ENCODE data around the gene CCDC82.

The CCDC82 gene

GRCh38 chr11:96318399-96318798 is 71.3 kb downstream of the CCDC82 start:
- no peak overlapping the region for H3K4me3 ChIP-seq (ENCODE audit: control insufficient read depth, low read depth, low read length)
- no peak for TF ChIP-seq CTCF (conservative IDR thresholded peaks at IDR 0.05; ENCODE audit: control insufficient read depth, insufficient read depth, low read depth, low read length)
- no peak for DNase-seq (ENCODE audit: low read depth)

DNA sequence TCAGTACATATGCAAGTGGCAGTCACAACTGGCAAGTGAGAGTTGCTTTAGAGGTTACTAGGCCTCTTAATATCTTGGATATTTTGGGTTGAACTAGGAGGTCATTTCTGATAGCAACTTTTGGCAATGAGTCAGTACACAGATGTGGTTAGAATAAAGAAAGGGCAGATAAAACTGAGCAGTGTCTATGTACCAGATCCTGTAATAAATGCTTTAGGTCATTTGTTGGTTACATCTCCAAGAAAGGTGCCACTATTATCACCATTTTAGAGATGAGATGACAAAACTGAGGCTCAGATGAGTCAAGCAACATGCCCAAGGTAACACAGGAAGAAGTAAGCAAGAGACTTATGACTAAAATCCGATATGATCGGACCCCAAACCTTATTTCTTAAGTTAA is 71.7 kb downstream of the CCDC82 start:
- TF ChIP-seq CTCF (conservative IDR thresholded peaks at IDR 0.05; ENCODE audit: control insufficient read depth, insufficient read depth, low read depth, low read length) = no peak

DNA sequence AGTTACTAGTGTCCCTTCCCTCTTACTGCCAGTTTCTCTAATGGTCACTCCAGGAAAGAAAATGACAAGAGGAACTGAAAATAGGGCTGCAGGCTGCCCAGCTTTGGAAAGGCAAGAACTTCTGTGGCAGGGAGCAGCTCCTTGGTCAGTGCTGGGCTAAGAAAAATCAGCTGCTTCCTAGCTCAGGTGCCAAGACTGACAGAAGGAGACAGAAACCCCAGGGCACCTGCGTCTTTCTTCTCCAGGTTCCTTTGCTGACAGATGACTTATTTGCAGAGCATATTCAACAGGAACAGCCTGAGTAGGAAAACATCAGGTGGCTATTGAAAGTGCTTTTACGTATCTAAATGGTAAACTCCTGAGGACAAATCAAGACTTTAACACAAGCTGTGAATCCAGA is 72.1 kb downstream of the CCDC82 start:
- no peak overlapping the region for H3K4me3 ChIP-seq (ENCODE audit: control insufficient read depth, low read depth, low read length)
- TF ChIP-seq CTCF (conservative IDR thresholded peaks at IDR 0.05; ENCODE audit: control insufficient read depth, insufficient read depth, low read depth, low read length) = no peak
- no peak for DNase-seq (ENCODE audit: low read depth)

More for the DNA sequence above, 71.7 kb downstream of the CCDC82 start:
- no peak for DNase-seq (ENCODE audit: low read depth)
- no peak overlapping the region for H3K4me3 ChIP-seq (ENCODE audit: control insufficient read depth, low read depth, low read length)

DNA sequence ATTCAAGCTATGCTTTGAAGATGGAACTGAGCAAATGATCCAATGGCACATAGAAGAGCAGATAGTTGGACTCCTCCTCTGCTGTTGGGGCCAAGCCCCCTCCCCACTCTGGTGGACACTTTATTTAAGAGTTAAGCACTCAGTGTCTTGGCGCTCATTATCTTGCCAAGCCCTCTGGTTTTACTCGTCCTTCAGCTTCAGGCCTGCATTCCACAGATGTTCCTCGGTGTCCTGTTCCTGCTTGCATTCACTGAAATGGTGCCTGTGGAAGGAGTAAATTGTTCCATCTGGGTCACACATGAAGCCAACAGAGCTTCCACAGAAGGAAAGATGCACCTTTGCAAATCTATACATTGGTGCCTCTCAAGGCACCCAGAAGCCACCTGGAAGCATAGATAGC is 72.8 kb downstream of the CCDC82 start:
- no peak for TF ChIP-seq CTCF (conservative IDR thresholded peaks at IDR 0.05; ENCODE audit: control insufficient read depth, insufficient read depth, low read depth, low read length)
- no peak for DNase-seq (ENCODE audit: low read depth)
- H3K4me3 ChIP-seq (ENCODE audit: control insufficient read depth, low read depth, low read length) = no peak overlapping the region

DNA sequence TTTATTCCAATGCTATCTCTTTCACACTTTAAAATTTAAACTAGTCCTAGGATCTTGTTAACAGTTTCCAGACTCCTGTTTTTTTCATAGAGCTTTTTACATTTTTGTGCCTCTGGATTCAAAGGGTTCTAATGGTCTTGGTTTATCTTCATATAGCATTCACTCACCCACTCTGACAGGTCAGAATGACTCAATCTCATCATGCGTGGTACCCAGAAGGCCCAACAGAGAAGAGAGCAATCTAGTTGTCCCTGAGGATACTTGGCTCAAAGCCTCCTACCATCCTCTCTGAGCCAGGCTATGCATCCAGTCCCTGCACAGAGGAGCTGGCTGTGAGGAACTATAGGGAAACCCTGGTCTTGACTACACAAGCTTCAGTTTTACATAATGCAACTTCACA is 74.2 kb downstream of the CCDC82 start:
- TF ChIP-seq CTCF (conservative IDR thresholded peaks at IDR 0.05; ENCODE audit: control insufficient read depth, insufficient read depth, low read depth, low read length) = no peak
- no peak for DNase-seq (ENCODE audit: low read depth)
- no peak overlapping the region for H3K4me3 ChIP-seq (ENCODE audit: control insufficient read depth, low read depth, low read length)

DNA sequence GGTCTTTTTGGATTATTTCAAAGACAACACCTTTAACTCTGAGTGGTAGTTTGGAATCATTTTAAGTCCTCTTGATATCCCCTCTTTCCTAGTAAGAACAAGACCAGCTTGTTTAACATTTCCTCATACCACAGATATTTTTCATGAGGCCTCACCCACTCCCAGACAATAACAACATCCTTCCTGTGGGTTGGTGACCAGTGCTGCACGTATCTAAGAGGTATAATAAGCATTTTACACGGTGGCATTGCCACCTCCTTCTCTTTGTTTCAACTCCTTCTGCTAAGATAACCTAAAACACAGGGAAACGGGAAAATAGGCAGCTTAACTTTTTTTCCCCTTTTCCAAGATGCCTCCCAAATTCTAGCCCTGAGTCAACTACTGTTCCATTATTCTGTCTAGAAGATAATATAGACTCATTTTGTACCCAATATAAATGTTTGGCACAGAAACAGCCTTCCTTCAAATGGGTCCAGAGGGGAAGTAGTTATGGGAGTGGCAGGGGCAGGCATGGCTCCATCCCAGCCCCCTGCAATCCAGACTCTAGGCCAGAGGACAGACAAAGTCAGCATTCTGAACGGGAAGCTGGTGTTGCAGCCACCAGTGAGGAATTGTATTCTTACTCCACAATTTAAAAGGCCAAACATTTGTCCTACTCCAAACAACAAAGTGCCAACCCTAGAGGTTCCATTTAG is 75.2 kb downstream of the CCDC82 start:
- no peak for DNase-seq (ENCODE audit: low read depth)
- no peak overlapping the region for H3K4me3 ChIP-seq (ENCODE audit: control insufficient read depth, low read depth, low read length)

More for the DNA sequence above, 75.2 kb downstream of the CCDC82 start:
- TF ChIP-seq CTCF (conservative IDR thresholded peaks at IDR 0.05; ENCODE audit: control insufficient read depth, insufficient read depth, low read depth, low read length) = no peak
